ENCODE data around the gene CYP2A7.

- TF ChIP-seq POLR2A (IDR thresholded peaks at IDR 0.05) = no peak
- no peak for TF ChIP-seq CTCF (IDR thresholded peaks at IDR 0.05)
Measured at GRCh38 chr19:40907968-40908735, 26.1 kb upstream of the CYP2A7 start.
